Gastrocnemius medialis (tissue), 4 donors: ENCODE results near the gene TTC16. TPM values are rescaled to one million over a fixed set of nuclear protein-coding genes. Genes with fewer than 3 reads are reported as not detected.

Experiments
- ATAC-seq, 2 donors: fragments of 150-250 bp; one replicate each; pipeline ENCODE4 v1.9.1; 2016
- DNase-seq, 2 donors: peaks; one replicate each; pipeline ENCODE4 v3.0.0-alpha.2; 2019
- H3K27ac ChIP-seq, 4 donors: fragments of 200-600 bp; sonication (generic); 1 replicate in 1 of 4; 2 replicates in 3 of 4; pipeline ENCODE4 v1.5.1; 2016 to 2018; ENCODE audit warnings: mild to moderate bottlenecking in 2 of 4, moderate library complexity in 1 of 4
- H3K27me3 ChIP-seq, 3 donors: fragments of 200-600 bp; sonication (generic) in 2 of 3; 1 replicate in 1 of 3; 2 replicates in 2 of 3; pipeline versions ENCODE4 v1.5.1 to v1.6.0; 2016 to 2019; ENCODE audit warnings: mild to moderate bottlenecking in 1 of 3, moderate library complexity in 1 of 3
- H3K36me3 ChIP-seq, 2 donors: fragments of 200-600 bp; sonication (generic) in 1 of 2; one replicate each; pipeline ENCODE4 v1.5.1; 2017 to 2018
- H3K4me1 ChIP-seq, 2 donors: fragments of 200-600 bp; sonication (generic) in 1 of 2; one replicate each; pipeline ENCODE4 v1.5.1; 2016 to 2017; ENCODE audit warnings: mild to moderate bottlenecking in 2 of 2
- H3K4me3 ChIP-seq, 4 donors: fragments of 200-600 bp; sonication (generic) in 3 of 4; 1 replicate in 1 of 4; 2 replicates in 3 of 4; pipeline ENCODE4 v1.5.1; 2016 to 2019; ENCODE audit warnings: mild to moderate bottlenecking in 2 of 4
- H3K9me3 ChIP-seq, 3 donors: fragments of 200-600 bp; sonication (generic) in 2 of 3; 1 replicate in 1 of 3; 2 replicates in 2 of 3; pipeline ENCODE4 v1.5.1; 2016 to 2019
- CTCF ChIP-seq, 5 experiments: fragments of 450-650 bp in 3 of 5; fragments of 200-600 bp in 2 of 5; sonication (generic) in 2 of 5; IDR thresholded peaks in 4 of 5; conservative IDR thresholded peaks in 1 of 5; 1 replicate in 4 of 5; 2 replicates in 1 of 5; pipeline ENCODE4 v1.5.1; 2016 to 2019; ENCODE audit warnings: antibody characterized with exemption in 5 of 5, mild to moderate bottlenecking in 3 of 5, moderate library complexity in 3 of 5
- POLR2A ChIP-seq, 2 donors: fragments of 450-650 bp; IDR thresholded peaks; one replicate each; pipeline ENCODE4 v1.6.1; 2017; ENCODE audit warnings: antibody characterized with exemption in 2 of 2, mild to moderate bottlenecking in 2 of 2, moderate library complexity in 2 of 2
- in situ Hi-C, 4 donors: fragments of 200-750 bp; cut with MboI; loops; one replicate each; pipeline versions ENCODE4 v1.15.0 to v1.8.0; 2017; ENCODE audit warnings: low sequenced_read_pairs in 4 of 4
- intact Hi-C: fragments of 100-400 bp; cut with DNase I; formaldehyde crosslinking; loops from one replicate; pipeline ENCODE4 v1.15.1; 2023; ENCODE audit warnings: low total_unique reads
- total RNA-seq, 4 donors: library from RNA; depleted of rRNA; stranded (reverse); fragments of >200 nt; gene quantifications; one replicate each; pipeline versions ENCODE4 v1.1.0 to v1.2.3, GENCODE V29; 2016

TTC16 gene
- total RNA-seq, 4 donors from 2014 or later: not detected

DNA sequence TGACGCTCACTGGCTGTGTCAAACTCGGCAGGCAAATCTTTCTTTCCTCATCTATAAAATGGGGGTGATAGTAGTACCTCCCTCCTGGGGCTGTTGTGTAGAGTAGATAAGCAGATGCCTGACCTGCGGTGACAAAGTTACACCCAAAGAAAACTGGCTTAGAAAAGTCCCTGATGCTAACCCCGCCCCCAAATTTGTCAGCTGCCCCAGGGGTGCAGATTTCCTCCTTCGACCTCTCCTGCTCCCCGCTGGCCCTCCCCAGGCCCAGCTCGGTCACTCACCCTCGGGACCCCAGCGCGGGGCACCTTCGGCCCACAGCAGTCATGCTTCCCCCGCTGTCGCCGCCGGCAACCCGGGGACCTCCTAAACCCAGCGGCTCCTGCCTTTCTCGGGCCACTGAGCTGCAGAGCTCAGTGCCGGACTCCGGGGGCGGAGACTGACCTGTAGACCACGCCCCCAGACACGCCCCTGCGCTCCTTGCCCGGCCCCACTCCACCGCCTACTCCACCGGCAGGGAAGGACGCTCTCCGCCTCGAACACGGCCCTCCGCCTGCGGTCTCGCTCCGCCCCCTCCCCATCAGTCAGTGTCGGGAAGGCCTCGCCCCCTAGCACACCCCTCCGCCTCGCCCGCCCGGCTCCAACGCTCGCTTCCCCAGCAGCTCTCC, 55.2 kb downstream of the TTC16 start:
- Histone ChIP-seq H3K27ac (peak overlapping the region; percentile 56 to 81 (median 76)), H3K9me3 (no peaks in the 10 kb centered on the region), H3K27me3 (no peaks in the 10 kb centered on the region), H3K36me3 (no peaks in the 10 kb centered on the region), H3K4me1 (peaks cover 11 to 18% of the 10 kb centered on the region in 2 donors), H3K4me3 (peak overlapping the region; percentile 58 to 69 (median 66))
- ATAC-seq (peak; percentile 93 to 94), DNase-seq (peak; percentile 96 to 97)
- in situ Hi-C loops: no loop called here
- intact Hi-C loops: loop anchor here (1.0 kb wide), 3 partner anchors 14 to 36 kb away; partner anchors contain the start of gene TOR2A
- TF ChIP-seq CTCF (IDR thresholded peaks at IDR 0.05 in 4 of 5, conservative IDR thresholded peaks at IDR 0.05 in 1 of 5) (peak in 1 of 5 experiments; percentile 15), POLR2A (IDR thresholded peaks at IDR 0.05) (peak in 1 of 2 donors; percentile 66)

- intact Hi-C loops (loop anchor here (1.0 kb wide), 3 partner anchors 14 to 36 kb away; partner anchors contain the start of gene TOR2A), in situ Hi-C loops (no loop called here)
- Histone ChIP-seq H3K9me3 (no peaks in the 10 kb centered on the region), H3K4me1 (peaks cover 11 to 18% of the 10 kb centered on the region in 2 donors), H3K36me3 (no peaks in the 10 kb centered on the region), H3K27me3 (no peaks in the 10 kb centered on the region), H3K4me3 (peak overlapping the region; percentile 58 to 69 (median 66)), H3K27ac (peak overlapping the region; percentile 56 to 81 (median 76))
- DNase-seq (no peak), ATAC-seq (no peak)
- no peak for TF ChIP-seq POLR2A (IDR thresholded peaks at IDR 0.05)
- TF ChIP-seq CTCF (IDR thresholded peaks at IDR 0.05 in 4 of 5, conservative IDR thresholded peaks at IDR 0.05 in 1 of 5): no peak
These were observed 55.8 kb downstream of the TTC16 start for GRCh38 chr9:127771570-127772189.

GRCh38 chr9:127772603-127773002, 56.7 kb downstream of the TTC16 start:
- Histone ChIP-seq H3K4me3 (no peak overlapping the region), H3K4me1 (peaks cover 10 to 12% of the 10 kb centered on the region in 2 donors), H3K27ac (no peak overlapping the region), H3K27me3 (no peaks in the 10 kb centered on the region), H3K9me3 (no peaks in the 10 kb centered on the region), H3K36me3 (no peaks in the 10 kb centered on the region)
- TF ChIP-seq CTCF (IDR thresholded peaks at IDR 0.05 in 4 of 5, conservative IDR thresholded peaks at IDR 0.05 in 1 of 5) (no peak), POLR2A (IDR thresholded peaks at IDR 0.05) (no peak)
- intact Hi-C loops: no loop called here
- in situ Hi-C loops: no loop called here
- DNase-seq (no peak), ATAC-seq (no peak)

GRCh38 chr9:127773272-127773671, 57.4 kb downstream of the TTC16 start:
- Histone ChIP-seq H3K27ac (no peak overlapping the region), H3K4me3 (no peak overlapping the region), H3K9me3 (no peaks in the 10 kb centered on the region), H3K4me1 (peaks cover 6 to 12% of the 10 kb centered on the region in 2 donors), H3K27me3 (no peaks in the 10 kb centered on the region), H3K36me3 (no peaks in the 10 kb centered on the region)
- DNase-seq (no peak), ATAC-seq (no peak)
- in situ Hi-C loops (no loop called here), intact Hi-C loops (no loop called here)
- TF ChIP-seq POLR2A (IDR thresholded peaks at IDR 0.05) (no peak), CTCF (IDR thresholded peaks at IDR 0.05 in 4 of 5, conservative IDR thresholded peaks at IDR 0.05 in 1 of 5) (no peak)
